Colonic mucosa (tissue), 4 donors: ENCODE data around the gene LYRM4. TPM values are rescaled to one million over a fixed set of nuclear protein-coding genes. Genes with fewer than 3 reads are reported as not detected.

Experiments used
- DNase-seq: peaks from one replicate; pipeline ENCODE4 v3.0.0-alpha.2; 2020
- H3K27ac ChIP-seq: fragments of 200-600 bp; one replicate; pipeline ENCODE4 v1.8.0; 2021
- H3K27me3 ChIP-seq: fragments of 200-600 bp; one replicate; pipeline ENCODE4 v1.8.0; 2021
- H3K36me3 ChIP-seq: fragments of 200-600 bp; one replicate; pipeline ENCODE4 v1.8.0; 2021
- H3K4me1 ChIP-seq: fragments of 200-600 bp; one replicate; pipeline ENCODE4 v1.8.0; 2021; ENCODE audit warnings: mild to moderate bottlenecking
- H3K4me3 ChIP-seq: fragments of 200-600 bp; one replicate; pipeline ENCODE4 v1.8.0; 2021
- H3K9ac ChIP-seq, 2 donors: one replicate each; pipeline ENCODE4 v1.7.0; 2013; ENCODE audit warnings: control low read depth in 2 of 2, low read depth in 2 of 2, low read length in 2 of 2
- H3K9me3 ChIP-seq: fragments of 200-600 bp; one replicate; pipeline ENCODE4 v1.8.0; 2021
- CTCF ChIP-seq: fragments of 200-600 bp; IDR thresholded peaks from one replicate; pipeline ENCODE4 v1.8.0; 2022; ENCODE audit warnings: antibody characterized with exemption, mild to moderate bottlenecking
- intact Hi-C: fragments of 100-400 bp; cut with DNase I; formaldehyde crosslinking; loops from one replicate; pipeline ENCODE4 v1.14.1; 2022
- total RNA-seq, 2 donors: library from RNA; stranded (reverse); fragmentation: NEBNext Ultra II Directional in 1 of 2; extraction: Animal tissue kit (Norgen Biotek cat#: 25700) in 1 of 2; gene quantifications; one replicate each; pipeline ENCODE4 v1.2.1, GENCODE V29; 2021
- donor health status: healthy.
- donor health status: DM: no; HTN: no; CAD: no.
- donor health status: DM: no; HTN: no; CAD: no.

The LYRM4 gene
- total RNA-seq, 2 donors from 2014 or later, result 14.0 to 17.4 TPM

GRCh38 chr6:5151360-5151954 is 109.3 kb downstream of the LYRM4 start:
- Histone ChIP-seq H3K36me3 (no peaks in the 10 kb centered on the region), H3K4me3 (no peak overlapping the region), H3K27ac (no peak overlapping the region), H3K9ac (no peak overlapping the region), H3K9me3 (no peaks in the 10 kb centered on the region), H3K27me3 (no peaks in the 10 kb centered on the region), H3K4me1 (no peaks in the 10 kb centered on the region)
- DNase-seq, result no peak
- intact Hi-C loops, result no loop called here
- no peak for TF ChIP-seq CTCF

GRCh38 chr6:5150551-5151075 is 110.1 kb downstream of the LYRM4 start:
- no peaks in the 10 kb centered on the region for H3K9me3 ChIP-seq
- H3K27ac ChIP-seq, result no peak overlapping the region
- no peaks in the 10 kb centered on the region for H3K36me3 ChIP-seq
- no peak for DNase-seq
- no peak overlapping the region for H3K4me3 ChIP-seq
- H3K4me1 ChIP-seq, result no peaks in the 10 kb centered on the region
- H3K27me3 ChIP-seq, result no peaks in the 10 kb centered on the region
- no peak overlapping the region for H3K9ac ChIP-seq
- TF ChIP-seq CTCF, result no peak
- intact Hi-C loops, result no loop called here

- intact Hi-C loops, result loop anchor here (5.0 to 10.0 kb wide), 2 partner anchors 247 to 1395 kb away; no protein-coding TSS in a partner anchor
- no peak for TF ChIP-seq CTCF
Measured at GRCh38 chr6:5149891-5150290, 110.9 kb downstream of the LYRM4 start.

GRCh38 chr6:5149159-5149704 is 111.5 kb downstream of the LYRM4 start:
- no peak for TF ChIP-seq CTCF

More at GRCh38 chr6:5149891-5150290, 110.9 kb downstream of the LYRM4 start:
- no peaks in the 10 kb centered on the region for H3K9me3 ChIP-seq
- H3K4me3 ChIP-seq, result no peak overlapping the region
- no peaks in the 10 kb centered on the region for H3K4me1 ChIP-seq
- no peaks in the 10 kb centered on the region for H3K36me3 ChIP-seq
- no peaks in the 10 kb centered on the region for H3K27me3 ChIP-seq
- H3K27ac ChIP-seq, result no peak overlapping the region
- DNase-seq, result no peak
- H3K9ac ChIP-seq, result no peak overlapping the region

GRCh38 chr6:5146398-5146797 is 114.4 kb downstream of the LYRM4 start:
- intact Hi-C loops, result loop anchor here (5.0 to 10.0 kb wide), 2 partner anchors 251 to 1398 kb away; no protein-coding TSS in a partner anchor
- TF ChIP-seq CTCF, result no peak

More at GRCh38 chr6:5149159-5149704, 111.5 kb downstream of the LYRM4 start:
- no peak overlapping the region for H3K9ac ChIP-seq
- H3K4me3 ChIP-seq, result no peak overlapping the region
- no peaks in the 10 kb centered on the region for H3K27me3 ChIP-seq
- no peaks in the 10 kb centered on the region for H3K4me1 ChIP-seq
- H3K36me3 ChIP-seq, result no peaks in the 10 kb centered on the region
- H3K9me3 ChIP-seq, result no peaks in the 10 kb centered on the region
- no peak for DNase-seq
- intact Hi-C loops, result loop anchor here (5.0 to 10.0 kb wide), 2 partner anchors 248 to 1396 kb away; no protein-coding TSS in a partner anchor
- no peak overlapping the region for H3K27ac ChIP-seq

More at GRCh38 chr6:5146398-5146797, 114.4 kb downstream of the LYRM4 start:
- no peak for DNase-seq
- Histone ChIP-seq H3K4me3 (no peak overlapping the region), H3K9me3 (no peaks in the 10 kb centered on the region), H3K27me3 (no peaks in the 10 kb centered on the region), H3K9ac (no peak overlapping the region), H3K36me3 (no peaks in the 10 kb centered on the region), H3K4me1 (no peaks in the 10 kb centered on the region), H3K27ac (no peak overlapping the region)
